OCI-LY7 (cell line): ENCODE results near the gene LRRC9. TPM values are rescaled to one million over a fixed set of nuclear protein-coding genes. Genes with fewer than 3 reads are reported as not detected.

Experiments used
- BruUV-seq: library from RNA; stranded (reverse); fragments of 400-500 nt; replicated peaks from 2 replicates; lab custom pipeline; 2021; lab: Mats Ljungman, UMichigan
- CTCF ChIA-PET: fragments of 300-600 bp; sonication (Branson Sonifier 250); formaldehyde crosslinking; loops from one replicate; lab custom pipeline; 2022; ENCODE audit warnings: antibody characterized with exemption; ENCODE audit not compliant: unreplicated experiment; lab: Charles Lee
- POLR2A ChIA-PET: fragments of 300-600 bp; sonication (Branson Sonifier 250); formaldehyde crosslinking; loops from one replicate; lab custom pipeline; 2022; ENCODE audit warnings: antibody characterized with exemption; lab: Charles Lee
- DNase-seq: peaks from one replicate; pipeline ENCODE4 v3.0.0-alpha.2; 2015; ENCODE audit warnings: low spot score
- H2AFZ ChIP-seq: fragments of 200-600 bp; sonication (generic), shearing (Covaris generic); 2 replicates; pipeline ENCODE4 v1.6.1; 2014; ENCODE audit warnings: mild to moderate bottlenecking, antibody characterized with exemption, low read length, moderate library complexity
- H3K27ac ChIP-seq: fragments of 200-600 bp; sonication (generic); 2 replicates; pipeline ENCODE4 v1.5.1; 2014; ENCODE audit warnings: mixed run types, low read depth, mild to moderate bottlenecking, moderate library complexity, low read length, inconsistent platforms; ENCODE audit not compliant: poor library complexity, severe bottlenecking
- H3K36me3 ChIP-seq: fragments of 200-600 bp; sonication (generic); 2 replicates; pipeline ENCODE4 v1.6.1; 2014; ENCODE audit warnings: mild to moderate bottlenecking, antibody characterized with exemption, low read length, moderate library complexity, mixed read lengths; ENCODE audit not compliant: insufficient read depth
- H3K4me1 ChIP-seq: fragments of 200-600 bp; sonication (generic); 2 replicates; pipeline ENCODE4 v1.5.1; 2014; ENCODE audit warnings: mild to moderate bottlenecking, low read length; ENCODE audit not compliant: insufficient read depth, poor library complexity, severe bottlenecking
- H3K4me2 ChIP-seq: fragments of 200-600 bp; sonication (generic); 2 replicates; pipeline ENCODE4 v1.6.1; 2014; ENCODE audit warnings: mild to moderate bottlenecking, low read length
- H3K4me3 ChIP-seq: fragments of 200-600 bp; sonication (generic); 2 replicates; pipeline ENCODE4 v1.5.1; 2014; ENCODE audit warnings: mild to moderate bottlenecking, low read depth, low read length; ENCODE audit not compliant: poor library complexity, severe bottlenecking
- H3K79me2 ChIP-seq: fragments of 200-600 bp; sonication (generic); 2 replicates; pipeline ENCODE4 v1.6.1; 2016; ENCODE audit warnings: low read depth, mild to moderate bottlenecking, low read length, moderate library complexity, mixed read lengths; ENCODE audit not compliant: insufficient read depth
- H3K9me2 ChIP-seq: fragments of 200-600 bp; sonication (generic); 2 replicates; pipeline ENCODE4 v1.6.1; 2016; ENCODE audit warnings: mild to moderate bottlenecking, low read length, mixed read lengths; ENCODE audit not compliant: insufficient read depth
- H3K9me3 ChIP-seq: fragments of 200-600 bp; sonication (generic); 2 replicates; pipeline ENCODE4 v1.6.1; 2014; ENCODE audit warnings: mild to moderate bottlenecking, mixed run types, low read length, mixed read lengths
- H4K20me1 ChIP-seq: fragments of 200-600 bp; sonication (generic); 2 replicates; pipeline ENCODE4 v1.6.1; 2014; ENCODE audit warnings: mild to moderate bottlenecking, antibody characterized with exemption, low read length, moderate library complexity, mixed read lengths; ENCODE audit not compliant: insufficient read depth
- CTCF ChIP-seq: fragments of 200-600 bp; sonication (generic); conservative IDR thresholded peaks from 2 replicates; pipeline ENCODE4 v1.5.1; 2014; ENCODE audit warnings: mild to moderate bottlenecking, antibody characterized with exemption, low read length, moderate library complexity, mixed read lengths
- EZH2phosphoT487 ChIP-seq: fragments of 200-600 bp; sonication (generic); IDR thresholded peaks from 2 replicates; pipeline ENCODE4 v1.6.1; 2018; ENCODE audit warnings: low read depth, borderline replicate concordance, mild to moderate bottlenecking, mixed run types, antibody characterized with exemption, low read length, moderate library complexity, mixed read lengths
- intact Hi-C: fragments of 100-400 bp; cut with micrococcal nuclease; formaldehyde crosslinking; loops from one replicate; pipeline ENCODE4 v1.10.0; 2022; ENCODE audit not compliant: unreplicated experiment
- total RNA-seq, 2 experiments: library from RNA; depleted of rRNA in 1 of 2; stranded (reverse); fragments of >200 nt in 1 of 2; shearing (Covaris generic) in 1 of 2; gene quantifications; 2 replicates each; pipeline ENCODE4 v1.2.3, GENCODE V29; 2014 to 2022

Gene LRRC9
- total RNA-seq, 2 experiments from 2014 or later, result 0.65 TPM; not detected in 1

GRCh38 chr14:59871166-59871495, 48.8 kb upstream of the LRRC9 start:
- intact Hi-C loops, result no loop called here
- TF ChIP-seq CTCF, result no peak
- no peak for TF ChIP-seq EZH2phosphoT487
- Histone ChIP-seq H4K20me1 (no peaks in the 10 kb centered on the region), H3K9me2 (no peaks in the 10 kb centered on the region), H3K4me1 (no peaks in the 10 kb centered on the region), H3K36me3 (no peaks in the 10 kb centered on the region), H3K79me2 (no peaks in the 10 kb centered on the region), H3K4me3 (no peak overlapping the region), H3K9me3 (no peaks in the 10 kb centered on the region), H2AFZ (no peak overlapping the region), H3K4me2 (no peak overlapping the region), H3K27ac (no peak overlapping the region)
- POLR2A ChIA-PET, result interaction anchor here (0.5 kb wide), 1 partner anchor 595 kb away, joined by 3 read pairs; no protein-coding TSS in a partner anchor
- no peak for DNase-seq
- CTCF ChIA-PET, result no interaction called here
- BruUV-seq, result no TSS peak

- intact Hi-C loops, result no loop called here
- no TSS peak for BruUV-seq
- no peak overlapping the region for H3K4me2 ChIP-seq
- H3K4me1 ChIP-seq, result no peaks in the 10 kb centered on the region
- H3K27ac ChIP-seq, result no peak overlapping the region
- no peak overlapping the region for H2AFZ ChIP-seq
- H3K4me3 ChIP-seq, result no peak overlapping the region
- no peaks in the 10 kb centered on the region for H3K79me2 ChIP-seq
- H3K9me3 ChIP-seq, result no peaks in the 10 kb centered on the region
- ChIA-PET POLR2A (interaction anchor here (0.5 kb wide), 1 partner anchor 260 kb away, joined by 3 read pairs; no protein-coding TSS in a partner anchor), CTCF (no interaction called here)
- TF ChIP-seq EZH2phosphoT487 (no peak), CTCF (peak; percentile 62)
- no peaks in the 10 kb centered on the region for H3K9me2 ChIP-seq
- DNase-seq, result peak; percentile 3
- H4K20me1 ChIP-seq, result no peaks in the 10 kb centered on the region
- no peaks in the 10 kb centered on the region for H3K36me3 ChIP-seq
These were observed 37.0 kb upstream of the LRRC9 start for GRCh38 chr14:59882957-59883356.

GRCh38 chr14:59890676-59891075, 29.3 kb upstream of the LRRC9 start:
- Histone ChIP-seq H3K4me1 (no peaks in the 10 kb centered on the region), H3K27ac (no peak overlapping the region), H2AFZ (no peak overlapping the region), H3K4me2 (no peak overlapping the region), H4K20me1 (no peaks in the 10 kb centered on the region), H3K9me3 (no peaks in the 10 kb centered on the region), H3K4me3 (no peak overlapping the region), H3K9me2 (no peaks in the 10 kb centered on the region), H3K79me2 (no peaks in the 10 kb centered on the region), H3K36me3 (no peaks in the 10 kb centered on the region)
- DNase-seq, result no peak
- intact Hi-C loops, result no loop called here
- POLR2A ChIA-PET, result no interaction called here
- CTCF ChIA-PET, result no interaction called here
- TF ChIP-seq EZH2phosphoT487, result no peak
- no peak for TF ChIP-seq CTCF
- BruUV-seq, result no TSS peak
